ENCODE results near the gene DDX23.

DNA sequence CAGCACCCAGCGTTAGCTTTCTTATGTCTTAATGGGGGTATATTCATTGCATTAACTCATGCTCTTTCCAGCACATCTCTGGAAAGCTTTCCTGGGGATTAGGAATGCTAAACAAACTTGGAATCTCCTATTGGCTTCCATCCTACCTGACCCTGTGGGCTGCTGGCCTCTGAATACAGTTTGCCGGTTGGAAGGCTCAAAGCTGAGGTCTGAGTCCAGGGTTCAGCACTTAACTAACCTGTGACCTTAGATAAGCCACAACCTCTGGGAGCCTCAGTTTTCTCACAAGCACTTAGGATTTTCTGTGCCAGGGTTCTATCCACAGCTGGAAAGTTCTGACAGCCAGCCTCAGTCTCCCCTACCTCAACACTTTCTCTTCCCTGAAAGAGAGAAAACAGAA lies 26.6 kb upstream of the DDX23 start:
- TF ChIP-seq POLR2A (IDR thresholded peaks at IDR 0.05; ENCODE audit: low read depth, low read length) (no peak), POLR2AphosphoS5 (IDR thresholded peaks at IDR 0.05; ENCODE audit: low read depth, low read length) (no peak)

Data from GM12892 (cell line).